HG02798 (cell line): ENCODE data around the gene MYH4.

Source experiments
- ATAC-seq: cut with Tn5 transposase; IDR thresholded peaks from one replicate; pipeline ENCODE4 v1.9.1; 2021; ENCODE audit warnings: mild to moderate bottlenecking; ENCODE audit not compliant: unreplicated experiment, poor library complexity

MYH4 gene

DNA sequence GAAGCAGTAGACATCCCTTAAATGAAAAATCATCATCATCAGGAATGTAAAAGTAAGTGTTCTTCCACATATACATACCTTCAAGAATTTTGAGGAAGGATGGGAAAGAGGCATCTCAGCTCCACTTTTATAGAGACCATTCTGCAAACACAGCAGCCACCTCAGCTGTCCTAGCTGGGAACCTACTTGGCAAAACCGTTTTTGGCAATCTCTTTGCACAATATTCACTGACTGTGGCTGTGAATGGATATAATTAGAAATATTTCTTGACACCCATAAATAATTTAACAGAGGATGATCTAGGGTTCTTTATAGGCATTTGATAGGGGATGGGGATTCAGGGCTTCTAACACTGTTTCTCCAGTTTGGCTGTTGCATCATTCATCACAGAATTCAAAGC is at the start of gene MYH4:
TSS of gene MYH4 (minus strand) at position 101 of the 400 bp plus-strand sequence. CDS start 2,814 bp downstream, outside the sequence.
- no peak for ATAC-seq

GRCh38 chr17:10518271-10519037 is 49.1 kb upstream of the MYH4 start, which contains the start of gene MYH1:
Gene MYH1 (minus strand): TSS chr17:10518542. CDS start chr17:10516642, 1,900 bp downstream.
- ATAC-seq = no peak

- no peak for ATAC-seq
These were observed 47.3 kb upstream of the MYH4 start for GRCh38 chr17:10516638-10517037.

GRCh38 chr17:10516065-10516464 is 46.7 kb upstream of the MYH4 start:
- ATAC-seq = no peak

GRCh38 chr17:10513299-10514067 is 44.1 kb upstream of the MYH4 start:
- no peak for ATAC-seq

GRCh38 chr17:10512856-10513255 is 43.5 kb upstream of the MYH4 start:
- no peak for ATAC-seq

DNA sequence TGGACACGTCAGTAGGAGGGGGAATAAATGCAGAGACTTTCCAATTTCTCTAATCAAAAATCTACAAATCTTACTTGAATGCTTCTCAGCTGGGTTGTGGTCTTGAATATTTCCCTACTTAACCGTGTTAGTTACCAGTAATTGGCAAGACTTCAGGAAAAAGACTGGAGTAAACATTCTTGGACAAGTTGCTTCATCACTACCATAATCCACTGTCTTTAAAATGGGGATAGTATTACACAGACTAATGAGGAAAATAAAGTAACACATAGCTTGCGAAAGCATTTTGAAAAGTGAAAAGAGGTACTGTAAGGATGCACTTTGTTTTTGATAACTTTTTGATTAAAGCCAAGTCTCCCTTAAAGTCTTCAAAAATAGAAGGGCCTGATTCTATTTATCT is 30.6 kb upstream of the MYH4 start:
- no peak for ATAC-seq

DNA sequence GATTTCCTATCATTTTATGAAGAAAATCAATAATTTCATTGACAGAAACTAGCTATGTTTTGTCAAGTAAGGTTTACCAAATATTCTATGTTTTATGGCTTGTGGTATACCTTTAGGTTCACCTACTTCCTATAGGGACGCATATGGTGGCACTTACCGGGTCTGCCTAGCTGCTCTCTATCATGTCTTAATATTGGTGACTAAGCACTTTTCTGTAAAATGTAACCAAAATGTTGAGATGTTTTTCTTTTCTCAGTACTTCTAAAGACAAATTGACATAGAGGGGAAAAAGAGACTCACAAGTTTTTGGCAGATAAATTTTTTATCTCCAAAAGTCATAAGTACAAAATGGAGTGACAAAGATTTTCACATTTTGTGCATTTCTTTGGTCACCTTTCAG is 22.6 kb upstream of the MYH4 start:
- ATAC-seq = no peak

GRCh38 chr17:10482252-10482651 is 12.9 kb upstream of the MYH4 start:
- ATAC-seq = no peak

DNA sequence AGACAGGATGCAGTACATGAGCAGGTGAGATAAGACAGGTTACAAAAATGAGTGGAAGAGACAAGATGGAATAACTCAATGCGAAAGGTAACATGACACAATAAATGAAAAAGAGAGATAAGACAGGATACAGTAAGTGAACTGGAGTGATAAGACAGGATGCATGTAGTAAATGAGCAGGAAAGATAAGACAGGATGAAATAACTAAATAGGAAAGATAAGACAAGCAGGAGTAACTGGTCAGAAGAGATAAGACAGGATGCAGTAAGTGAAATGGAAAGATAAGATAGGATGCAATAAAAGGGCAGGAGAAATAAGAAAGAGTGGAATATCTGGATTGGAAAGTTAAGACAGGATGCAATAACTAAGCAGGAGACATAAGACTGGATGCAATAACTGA is 8.3 kb upstream of the MYH4 start:
- no peak for ATAC-seq

- no peak for ATAC-seq
These were observed 5.2 kb upstream of the MYH4 start for GRCh38 chr17:10474536-10474935.

DNA sequence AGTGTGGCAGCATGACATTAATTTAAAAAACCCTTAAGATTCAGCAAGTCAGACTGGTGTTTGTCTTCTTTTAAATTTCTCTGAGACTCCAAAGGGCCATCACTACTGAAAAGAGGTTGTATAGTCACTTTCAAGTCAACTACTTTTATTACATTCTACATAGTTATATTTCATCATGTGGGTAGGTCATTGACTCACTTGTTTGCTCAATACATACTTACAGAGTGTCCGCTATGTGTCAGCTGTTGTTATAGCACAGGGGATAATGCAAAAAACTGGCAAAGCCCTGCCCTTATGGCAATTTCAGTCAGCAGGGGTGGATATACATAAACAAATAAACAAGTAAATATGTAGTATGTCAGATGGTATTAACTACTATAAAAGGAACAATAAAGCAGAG is 2.5 kb upstream of the MYH4 start:
- no peak for ATAC-seq

DNA sequence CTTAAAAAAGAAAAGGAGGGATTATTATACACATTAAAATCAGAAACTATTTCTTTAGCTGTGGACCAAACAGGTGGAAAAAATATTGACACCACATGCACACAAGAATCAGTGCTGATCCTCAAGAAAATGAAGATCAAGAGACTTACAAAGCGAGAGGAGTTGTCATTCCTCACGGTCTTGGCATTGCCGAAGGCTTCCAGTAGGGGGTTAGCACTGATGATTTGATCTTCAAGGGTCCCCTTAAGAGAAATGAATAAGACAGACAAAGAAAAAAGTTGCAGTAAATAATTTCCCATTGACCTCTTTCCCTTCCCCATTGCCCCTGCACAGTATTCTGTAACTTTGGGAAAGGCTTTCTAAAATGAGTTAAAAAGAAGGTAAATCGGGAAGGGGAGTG is 6.0 kb downstream of the MYH4 start:
- ATAC-seq = no peak

- no peak for ATAC-seq
These were observed 9.3 kb downstream of the MYH4 start for GRCh38 chr17:10460062-10460461.

- no peak for ATAC-seq
These were observed 10.7 kb downstream of the MYH4 start for GRCh38 chr17:10458701-10459100.

- no peak for ATAC-seq
These were observed 11.4 kb downstream of the MYH4 start for GRCh38 chr17:10457952-10458351.

GRCh38 chr17:10447026-10447931 is 22.1 kb downstream of the MYH4 start:
- no peak for ATAC-seq

DNA sequence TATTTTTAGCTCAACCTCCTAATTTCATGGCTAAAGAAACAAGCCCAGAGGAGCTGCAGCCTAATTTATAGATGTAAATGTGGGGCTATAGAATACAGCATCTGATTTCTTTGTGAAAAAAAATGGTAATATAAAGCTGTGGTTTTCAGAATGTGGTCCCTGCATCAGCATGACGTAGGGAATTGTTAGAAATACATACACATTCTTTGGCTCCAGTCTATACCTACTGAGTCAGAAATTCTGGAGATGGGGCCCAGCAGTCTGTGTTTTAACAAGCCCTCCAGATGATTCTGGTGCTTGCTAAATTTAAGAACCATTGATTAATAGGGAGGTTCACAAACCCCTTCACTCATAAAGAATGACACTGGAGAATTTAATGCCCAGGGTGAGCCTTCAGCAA is 29.5 kb downstream of the MYH4 start:
- ATAC-seq = no peak

GRCh38 chr17:10435096-10435495 is 34.3 kb downstream of the MYH4 start:
- ATAC-seq = no peak

- no peak for ATAC-seq
These were observed 39.8 kb downstream of the MYH4 start for GRCh38 chr17:10429421-10430045.
